Right renal pelvis (tissue), 4 donors: ENCODE results near the gene ADCYAP1. TPM values are rescaled to one million over a fixed set of nuclear protein-coding genes. Genes with fewer than 3 reads are reported as not detected.

Experiments
- DNase-seq, 4 donors: peaks; one replicate each; pipeline ENCODE4 v3.0.0-alpha.2; 2013; ENCODE audit warnings: low read depth in 4 of 4, low spot score in 3 of 4, missing footprints in 1 of 4
- polyA plus RNA-seq, 4 donors: library from polyadenylated mRNA; unstranded; fragments of 120-200 nt; gene quantifications; one replicate each; pipeline ENCODE4 v1.2.1, GENCODE V29; 2013; ENCODE audit not compliant: insufficient read length in 4 of 4

ADCYAP1 gene
- polyA plus RNA-seq, 4 donors = 0.08 to 0.40 (median 0.24) TPM

DNA sequence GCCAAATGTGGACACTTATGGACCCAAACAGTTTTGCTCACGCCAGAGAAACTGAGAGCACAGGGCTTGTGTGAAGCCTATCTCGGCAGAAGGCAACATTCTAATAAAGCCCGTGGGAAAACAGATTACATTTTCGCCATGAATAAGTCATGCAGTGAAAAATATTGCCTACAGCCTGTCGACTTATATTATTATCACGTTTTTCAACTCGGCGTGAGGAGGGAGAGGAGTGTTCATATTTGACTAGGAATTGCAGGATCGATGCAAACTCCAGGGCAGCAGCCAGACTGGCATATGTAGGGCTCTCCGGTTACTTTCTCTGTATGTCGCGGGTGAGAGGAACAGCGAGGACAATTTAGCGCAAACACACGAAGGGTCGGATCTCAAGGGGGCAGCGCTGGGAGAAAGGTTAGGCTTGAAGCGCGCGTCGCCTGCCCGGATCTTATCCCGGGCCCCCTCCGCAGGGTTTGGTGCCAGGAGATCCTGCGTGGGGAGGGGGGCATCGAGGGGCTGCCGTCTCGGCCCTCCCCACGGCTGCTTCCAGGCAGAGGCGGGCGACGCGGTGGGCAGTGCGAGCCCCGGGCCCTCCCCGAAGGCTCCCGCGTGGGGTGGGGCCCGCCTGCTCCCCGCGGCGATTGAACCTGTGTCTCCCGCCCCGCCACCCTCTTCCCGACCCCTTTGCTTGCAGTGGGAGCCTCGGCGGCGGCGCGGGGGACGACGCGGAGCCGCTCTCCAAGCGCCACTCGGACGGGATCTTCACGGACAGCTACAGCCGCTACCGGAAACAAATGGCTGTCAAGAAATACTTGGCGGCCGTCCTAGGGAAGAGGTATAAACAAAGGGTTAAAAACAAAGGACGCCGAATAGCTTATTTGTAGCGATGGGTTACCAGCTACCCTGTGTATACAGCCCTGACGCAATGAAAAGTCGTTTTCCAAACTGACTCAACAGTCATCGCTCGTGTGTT lies 4.4 kb downstream of the ADCYAP1 start:
- no peak for DNase-seq

GRCh38 chr18:910247-910646 lies 5.6 kb downstream of the ADCYAP1 start:
- DNase-seq = no peak

DNA sequence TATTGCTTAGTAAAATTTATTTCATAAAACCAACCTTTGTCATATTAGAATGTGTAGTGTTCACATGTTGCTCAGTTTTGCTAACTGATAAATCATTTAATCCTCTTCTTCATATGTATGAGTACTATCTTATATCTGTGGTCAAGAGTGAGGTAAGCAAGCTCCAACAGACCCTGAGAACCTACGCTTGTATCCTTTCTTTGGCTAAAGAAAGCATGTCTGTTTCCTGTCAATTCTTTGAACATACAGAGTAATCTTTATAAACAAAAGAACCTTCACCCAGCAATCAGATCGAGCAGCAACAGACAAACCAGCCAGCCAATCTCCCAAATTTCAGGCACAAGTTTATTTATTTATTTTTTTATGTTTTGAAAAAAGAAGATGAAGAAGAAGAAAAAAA lies 6.4 kb downstream of the ADCYAP1 start:
- DNase-seq = no peak

DNA sequence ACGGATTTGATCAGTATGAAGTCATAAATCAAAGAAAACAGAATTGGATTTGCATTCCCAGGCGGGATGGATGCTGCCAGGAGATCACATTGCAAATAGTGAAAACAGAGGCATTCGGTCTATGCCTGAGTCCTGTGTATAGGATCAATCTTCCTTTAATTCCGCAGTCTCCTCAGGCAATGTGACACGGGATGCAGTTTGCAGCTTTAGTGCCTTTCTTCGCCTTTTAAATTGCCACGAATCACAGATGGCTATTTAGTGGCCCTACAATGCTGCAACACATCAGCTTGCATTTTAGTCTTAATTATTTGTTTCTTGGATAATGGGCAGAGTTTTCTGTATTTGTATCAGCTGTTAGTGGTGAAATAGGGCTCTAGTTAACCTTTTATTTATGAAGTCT lies 6.8 kb downstream of the ADCYAP1 start:
- no peak for DNase-seq

DNA sequence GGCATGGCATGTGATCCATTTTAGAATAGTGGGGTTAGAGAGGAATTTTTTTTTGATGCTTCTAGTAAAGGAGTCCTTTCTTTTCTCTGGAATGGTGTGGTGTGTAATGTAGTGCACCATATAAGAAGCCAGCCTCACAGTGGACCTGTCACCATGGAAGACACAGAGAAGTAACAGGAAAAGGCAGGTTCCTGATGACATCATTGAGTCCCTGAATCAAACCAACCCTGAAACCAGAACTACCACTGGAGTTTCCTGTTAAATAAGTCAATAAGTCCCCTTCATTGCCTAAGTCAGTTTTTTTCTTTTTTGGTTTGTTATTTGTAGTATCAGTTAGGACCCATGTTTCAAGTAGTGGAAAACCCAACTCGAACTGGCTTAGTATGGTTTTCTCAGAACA lies 11.9 kb downstream of the ADCYAP1 start:
- no peak for DNase-seq

GRCh38 chr18:919078-919477 lies 14.4 kb downstream of the ADCYAP1 start:
- DNase-seq = no peak

- no peak for DNase-seq
These were observed 18.6 kb downstream of the ADCYAP1 start for GRCh38 chr18:923144-923866.

GRCh38 chr18:924987-925386 lies 20.3 kb downstream of the ADCYAP1 start:
- no peak for DNase-seq

DNA sequence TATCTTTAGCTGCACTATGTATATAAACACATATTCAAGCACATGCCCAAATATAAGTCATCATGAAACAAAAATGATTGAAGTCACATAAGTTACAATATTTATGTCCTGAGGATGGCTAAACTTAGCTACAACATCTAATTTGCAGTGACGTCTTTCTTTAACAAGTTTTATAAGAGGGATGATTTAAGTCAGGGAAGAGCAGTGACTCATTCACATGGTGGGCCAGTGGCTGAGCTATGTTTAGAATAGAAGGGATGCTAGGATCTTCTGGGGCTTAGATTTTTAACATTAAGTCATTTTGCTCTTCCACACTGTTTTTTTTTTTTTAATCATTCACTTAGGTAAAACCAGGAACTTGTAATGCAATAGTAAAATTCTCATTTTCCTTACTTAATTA lies 22.3 kb downstream of the ADCYAP1 start:
- DNase-seq = no peak

DNA sequence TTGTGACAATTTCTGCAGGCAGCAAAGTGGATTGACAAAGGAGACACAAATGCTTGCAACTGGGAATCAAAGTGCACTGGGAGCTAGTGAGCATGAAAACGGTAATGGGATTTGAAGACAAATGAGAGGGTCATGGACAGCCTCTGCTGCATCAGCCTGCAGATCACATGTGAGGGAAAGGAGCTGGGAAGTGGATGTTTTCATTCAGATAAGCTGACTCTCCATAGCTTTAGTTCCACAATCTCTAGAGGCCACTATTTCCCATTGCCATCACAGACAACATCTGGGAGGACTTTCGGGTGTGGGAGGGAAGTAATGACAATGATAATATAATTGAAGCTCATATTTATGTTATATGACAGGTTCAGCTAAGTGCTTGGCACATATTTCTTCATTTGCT lies 28.4 kb downstream of the ADCYAP1 start:
- DNase-seq = no peak

DNA sequence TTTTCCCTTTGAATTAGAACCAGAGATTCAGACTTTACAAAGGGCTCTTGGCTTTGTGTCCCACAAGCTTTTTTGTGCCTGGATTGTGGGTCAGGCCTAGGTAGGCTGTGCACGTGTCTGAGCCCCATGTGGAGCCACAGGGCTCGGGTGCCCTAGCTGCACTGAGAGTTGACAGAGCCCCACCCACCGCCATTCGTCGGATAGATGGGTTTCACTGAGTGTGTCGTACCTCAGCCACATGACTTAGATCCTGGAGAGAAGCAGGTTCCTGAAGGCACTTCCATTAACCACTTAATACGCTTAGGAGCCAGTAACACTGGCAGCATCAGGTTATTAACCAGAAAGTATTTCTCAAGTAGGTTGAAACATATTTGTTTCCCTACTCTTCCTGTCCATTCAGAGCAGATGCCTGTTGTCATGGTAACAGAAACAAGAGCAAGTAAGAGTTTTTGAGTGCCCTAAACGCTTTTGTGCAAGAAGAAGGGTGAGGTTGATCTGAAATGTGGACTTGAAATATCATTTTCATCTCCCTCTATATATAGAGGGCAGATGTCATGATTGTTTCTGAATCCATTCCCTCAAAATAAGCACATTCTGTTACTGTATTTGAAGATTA lies 30.0 kb downstream of the ADCYAP1 start:
- DNase-seq = no peak

DNA sequence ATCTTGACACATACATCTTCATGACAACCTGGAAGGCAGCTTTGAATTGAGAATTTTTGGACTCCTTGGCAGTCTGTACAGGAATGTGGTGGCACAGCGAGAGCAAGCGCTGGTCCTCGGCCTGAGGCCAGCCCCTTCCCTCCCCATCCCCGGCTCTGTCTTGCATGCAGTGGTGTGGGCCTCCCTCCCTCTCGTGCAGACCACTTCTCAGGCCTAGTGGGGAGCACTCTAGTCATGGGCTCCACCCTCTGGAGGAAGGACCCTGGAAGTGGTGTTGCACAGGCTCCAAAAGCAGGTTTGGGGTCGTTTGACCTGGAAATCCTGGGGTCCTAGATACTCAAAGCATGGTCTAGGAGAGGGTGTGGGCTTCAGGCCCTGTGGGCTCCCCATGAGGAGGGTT lies 32.3 kb downstream of the ADCYAP1 start:
- DNase-seq = no peak

GRCh38 chr18:939166-939565 lies 34.5 kb downstream of the ADCYAP1 start:
- DNase-seq = no peak

- no peak for DNase-seq
These were observed 35.3 kb downstream of the ADCYAP1 start for GRCh38 chr18:939958-940357.

DNA sequence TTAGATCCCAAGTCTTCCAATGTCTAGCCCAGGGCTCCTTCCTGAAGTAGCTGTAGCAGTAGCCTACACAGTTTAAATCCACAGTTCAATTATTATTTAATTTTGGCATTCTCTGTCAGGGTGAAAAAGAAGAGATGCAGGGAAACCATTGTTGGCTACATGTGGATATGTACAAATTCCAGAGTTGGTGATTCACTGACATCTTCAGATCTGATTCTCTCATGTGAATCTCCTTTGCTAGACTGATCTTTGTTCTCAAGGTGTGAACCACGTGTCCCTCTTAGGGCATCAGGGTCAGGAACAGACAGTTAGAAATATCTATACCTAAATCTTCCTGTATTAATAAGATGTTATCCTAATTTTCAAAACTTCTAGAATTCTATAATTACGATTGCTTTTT lies 36.7 kb downstream of the ADCYAP1 start:
- DNase-seq = no peak

DNA sequence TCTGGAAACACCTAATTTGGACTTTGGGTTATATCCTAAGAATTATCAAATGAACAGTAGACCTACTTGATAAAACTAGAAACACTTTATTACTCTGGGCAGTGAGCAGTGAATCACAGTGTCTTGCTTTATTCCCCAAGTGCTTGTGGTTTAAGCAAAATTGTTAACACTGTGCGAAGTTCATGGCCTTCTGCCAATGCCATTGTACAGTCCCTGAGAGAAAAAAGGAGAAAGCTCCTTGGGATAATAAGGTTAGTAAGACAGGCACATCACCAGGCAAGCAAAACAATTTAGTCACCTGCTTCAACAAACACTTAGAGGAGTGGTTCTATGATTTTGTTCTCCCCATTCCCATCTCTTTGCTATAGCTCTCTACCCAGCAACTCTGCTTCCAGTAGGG lies 39.8 kb downstream of the ADCYAP1 start:
- no peak for DNase-seq

GRCh38 chr18:949724-950631 lies 45.3 kb downstream of the ADCYAP1 start:
- no peak for DNase-seq

- DNase-seq = no peak
These were observed 46.3 kb downstream of the ADCYAP1 start for GRCh38 chr18:950882-951495.

- no peak for DNase-seq
These were observed 50.9 kb downstream of the ADCYAP1 start for GRCh38 chr18:955384-956066.
